H1 (cell line): ENCODE data around the gene PPP1R14C. TPM values are rescaled to one million over a fixed set of nuclear protein-coding genes. Genes with fewer than 3 reads are reported as not detected.

Source experiments
- CTCF ChIA-PET: fragments of 300-600 bp; sonication (Branson Sonifier 250); formaldehyde crosslinking; loops from one replicate; lab custom pipeline; 2021; ENCODE audit not compliant: partially characterized antibody; lab: Charles Lee
- POLR2A ChIA-PET: fragments of 300-600 bp; sonication (Branson Sonifier 250); formaldehyde crosslinking; loops from one replicate; lab custom pipeline; 2021; ENCODE audit warnings: inconsistent platforms; ENCODE audit not compliant: partially characterized antibody; lab: Charles Lee
- DNase-seq, 2 experiments: peaks; one replicate each; pipeline versions ENCODE4 v3.0.0 to v3.0.0-alpha.2; 2010 to 2022; ENCODE audit warnings: low spot score in 2 of 2, low read depth in 1 of 2, mixed read lengths in 1 of 2
- FAIRE-seq: peaks from 2 replicates; lab custom pipeline; 2011; peaks lifted over from hg19 to GRCh38; lab: Jason Lieb, UNC
- H2AFZ ChIP-seq: 2 replicates; pipeline ENCODE4 v1.8.1; 2012; ENCODE audit warnings: low read length, inconsistent platforms
- H2AK5ac ChIP-seq: 2 replicates; pipeline ENCODE4 v1.6.1; 2013; ENCODE audit warnings: low read depth, low read length
- H2BK120ac ChIP-seq: replicated peaks from 2 replicates; pipeline ENCODE3; 2013; ENCODE audit warnings: low read depth, low read length, inconsistent platforms
- H2BK12ac ChIP-seq: 2 replicates; pipeline ENCODE4 v1.6.1; 2013; ENCODE audit warnings: low read depth, low read length
- H2BK15ac ChIP-seq: 2 replicates; pipeline ENCODE4 v1.6.1; 2013; ENCODE audit warnings: low read length
- H2BK20ac ChIP-seq: 2 replicates; pipeline ENCODE4 v1.6.1; 2013; ENCODE audit warnings: low read length
- H2BK5ac ChIP-seq: 2 replicates; pipeline ENCODE4 v1.6.1; 2013; ENCODE audit warnings: low read depth, low read length
- H3K14ac ChIP-seq: 2 replicates; pipeline ENCODE4 v1.6.1; 2013; ENCODE audit warnings: inconsistent platforms; ENCODE audit not compliant: insufficient read length
- H3K18ac ChIP-seq: 2 replicates; pipeline ENCODE4 v1.6.1; 2013; ENCODE audit warnings: low read length; ENCODE audit errors: extremely low read depth
- H3K23ac ChIP-seq: 2 replicates; pipeline ENCODE4 v1.6.1; 2013; ENCODE audit warnings: inconsistent platforms; ENCODE audit not compliant: insufficient read length
- H3K23me2 ChIP-seq: 2 replicates; pipeline ENCODE4 v1.6.1; 2013; ENCODE audit warnings: low read depth, low read length
- H3K27ac ChIP-seq: 2 replicates; pipeline ENCODE4 v1.6.1; 2011; ENCODE audit warnings: low read depth, low read length, inconsistent platforms
- H3K27me3 ChIP-seq, 4 experiments: replicated peaks in 1 of 4; 1 replicate in 1 of 4; 2 replicates in 3 of 4; pipeline versions ENCODE4 v1.6.1 to v1.8.1; 2011 to 2013; ENCODE audit warnings: low read length in 3 of 4, mild to moderate bottlenecking in 3 of 4, inconsistent platforms in 2 of 4, mixed read lengths in 2 of 4, moderate library complexity in 1 of 4; ENCODE audit not compliant: control insufficient read depth in 3 of 4, insufficient read depth in 3 of 4; ENCODE audit errors: extremely low read depth in 1 of 4
- H3K36me3 ChIP-seq, 4 experiments: 2 replicates each; pipeline versions ENCODE4 v1.6.1 to v1.8.1; 2011 to 2013; ENCODE audit warnings: mild to moderate bottlenecking in 4 of 4, low read length in 3 of 4, moderate library complexity in 2 of 4, control low read depth in 1 of 4, inconsistent platforms in 1 of 4; ENCODE audit not compliant: insufficient read depth in 4 of 4, control insufficient read depth in 2 of 4
- H3K4ac ChIP-seq: replicated peaks from 2 replicates; pipeline ENCODE3; 2013; ENCODE audit warnings: low read length, low read depth, mixed read lengths, inconsistent platforms; ENCODE audit not compliant: insufficient read length
- H3K4me1 ChIP-seq, 4 experiments: replicated peaks in 1 of 4; 1 replicate in 1 of 4; 2 replicates in 3 of 4; pipeline versions ENCODE4 v1.6.1 to v1.8.1; 2011 to 2013; ENCODE audit warnings: low read length in 3 of 4, inconsistent platforms in 2 of 4, mixed read lengths in 1 of 4; ENCODE audit not compliant: insufficient read depth in 4 of 4, control insufficient read depth in 3 of 4
- H3K4me2 ChIP-seq, 2 experiments: 2 replicates each; pipeline versions ENCODE4 v1.6.1 to v1.8.1; 2011 to 2013; ENCODE audit warnings: low read depth in 2 of 2, low read length in 2 of 2, control low read depth in 1 of 2, inconsistent platforms in 1 of 2, mild to moderate bottlenecking in 1 of 2; ENCODE audit not compliant: insufficient read depth in 1 of 2
- H3K4me3 ChIP-seq, 4 experiments: fragments of 200-600, 300-600 bp in 1 of 4; sonication (generic), shearing (Covaris generic), sonication (Bioruptor Twin) in 1 of 4; 2 replicates each; pipeline versions ENCODE4 v1.5.1 to v1.8.1; 2011 to 2016; ENCODE audit warnings: low read length in 4 of 4, low read depth in 3 of 4, control low read depth in 2 of 4, inconsistent platforms in 2 of 4, mild to moderate bottlenecking in 2 of 4, mixed read lengths in 1 of 4, moderate library complexity in 1 of 4; ENCODE audit not compliant: insufficient read depth in 2 of 4; ENCODE audit errors: extremely low read depth in 1 of 4
- H3K56ac ChIP-seq: replicated peaks from 2 replicates; pipeline ENCODE3; 2013; ENCODE audit warnings: low read depth, mild to moderate bottlenecking, mixed read lengths, low read length, inconsistent platforms; ENCODE audit not compliant: insufficient read length
- H3K79me1 ChIP-seq: 2 replicates; pipeline ENCODE4 v1.6.1; 2013; ENCODE audit warnings: low read depth, low read length, control low read depth
- H3K79me2 ChIP-seq, 2 experiments: 2 replicates each; pipeline versions ENCODE4 v1.6.1 to v1.8.1; 2012 to 2013; ENCODE audit warnings: low read length in 2 of 2, mild to moderate bottlenecking in 2 of 2, inconsistent platforms in 1 of 2; ENCODE audit not compliant: insufficient read depth in 2 of 2, control insufficient read depth in 1 of 2
- H3K9ac ChIP-seq, 4 experiments: replicated peaks in 1 of 4; 1 replicate in 1 of 4; 2 replicates in 3 of 4; pipeline versions ENCODE4 v1.6.1 to v1.8.1; 2011 to 2013; ENCODE audit warnings: low read depth in 3 of 4, low read length in 3 of 4, control low read depth in 2 of 4, mild to moderate bottlenecking in 2 of 4, moderate library complexity in 2 of 4, inconsistent platforms in 1 of 4; ENCODE audit errors: extremely low read depth in 1 of 4
- H3K9me3 ChIP-seq, 2 experiments: 2 replicates each; pipeline versions ENCODE4 v1.6.1 to v1.8.1; 2012 to 2013; ENCODE audit warnings: mild to moderate bottlenecking in 2 of 2, moderate library complexity in 2 of 2, control low read depth in 1 of 2, inconsistent platforms in 1 of 2, low read depth in 1 of 2, low read length in 1 of 2, mixed read lengths in 1 of 2; ENCODE audit not compliant: insufficient read depth in 2 of 2
- H4K20me1 ChIP-seq, 2 experiments: replicated peaks in 1 of 2; 2 replicates each; pipeline versions ENCODE3 to v1.8.1; 2011 to 2013; ENCODE audit warnings: inconsistent platforms in 2 of 2, low read length in 2 of 2, mild to moderate bottlenecking in 1 of 2; ENCODE audit not compliant: insufficient read depth in 2 of 2, control insufficient read depth in 1 of 2
- H4K5ac ChIP-seq: 2 replicates; pipeline ENCODE4 v1.6.1; 2013; ENCODE audit warnings: low read length, low read depth, mixed read lengths, inconsistent platforms; ENCODE audit not compliant: insufficient read length
- H4K8ac ChIP-seq: 2 replicates; pipeline ENCODE4 v1.8.0; 2013; ENCODE audit warnings: mild to moderate bottlenecking, moderate library complexity, low read length, inconsistent platforms; ENCODE audit not compliant: insufficient read depth; ENCODE audit errors: extremely low read depth
- H4K91ac ChIP-seq: replicated peaks from 2 replicates; pipeline ENCODE3; 2013; ENCODE audit warnings: low read length, mixed read lengths, inconsistent platforms; ENCODE audit not compliant: insufficient read length
- HDAC2 ChIP-seq, 2 experiments: fragments of 300-600 bp in 1 of 2; sonication (generic) in 1 of 2; IDR thresholded peaks; 2 replicates each; pipeline ENCODE4 v1.6.1; 2011 to 2012; ENCODE audit warnings: low read depth in 2 of 2, low read length in 2 of 2, mild to moderate bottlenecking in 2 of 2, moderate library complexity in 2 of 2, borderline replicate concordance in 1 of 2, inconsistent platforms in 1 of 2
- SP2 ChIP-seq: IDR thresholded peaks from 2 replicates; pipeline ENCODE4 v1.6.1; 2012; ENCODE audit warnings: mild to moderate bottlenecking, low read length, inconsistent platforms
- SP4 ChIP-seq: IDR thresholded peaks from 2 replicates; pipeline ENCODE4 v1.6.1; 2012; ENCODE audit warnings: low read length, inconsistent platforms
- polyA plus RNA-seq, 7 experiments: library from polyadenylated mRNA; depleted of rRNA in 3 of 7; stranded (reverse) in 5 of 7; unstranded in 2 of 7; fragments of >200 nt in 5 of 7; fragments of 200-250 nt in 2 of 7; gene quantifications; 1 replicate in 5 of 7; 2 replicates in 1 of 7; 4 replicates in 1 of 7; pipeline versions ENCODE4 v1.2.1 to v1.2.3, GENCODE V29; 2011 to 2013; ENCODE audit warnings: missing spikeins in 2 of 7, mixed read lengths in 2 of 7
- total RNA-seq: library from RNA; stranded (reverse); fragmentation: NEBNext Ultra II Directional; extraction: Animal tissue kit (Norgen Biotek cat#: 25700); gene quantifications from 2 replicates; pipeline ENCODE4 v1.2.1, GENCODE V29; 2021
- TF ChIP-seq, protein P1 (sequence below): IDR thresholded peaks from 2 replicates; pipeline ENCODE4 v1.6.1; 2012; ENCODE audit warnings: low read length, inconsistent platforms

Gene PPP1R14C
- total and polyA plus RNA-seq, 2 of the 8 experiments (the other 6 are each of a cell fraction or from before 2014, with no cell fraction given), result 0.30 to 0.61 TPM

DNA sequence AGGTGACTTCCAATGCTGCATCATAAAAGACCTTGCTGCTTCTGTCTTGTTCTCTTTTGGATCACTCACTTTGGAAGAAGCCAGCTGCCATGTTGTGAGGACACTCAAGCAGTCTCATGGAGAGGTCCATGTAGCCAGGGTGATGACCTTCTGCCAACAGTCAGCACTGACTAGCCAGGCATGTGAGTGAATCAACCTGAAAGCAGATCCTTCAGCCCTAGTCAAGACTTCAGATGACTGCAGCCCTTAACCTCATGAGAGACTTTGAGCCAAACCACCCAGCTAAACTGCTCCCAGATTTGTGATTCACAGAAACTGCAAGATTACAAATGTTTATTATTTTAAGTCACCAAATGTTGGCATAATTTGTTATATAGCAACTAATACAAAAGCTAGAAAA lies 140.0 kb downstream of the PPP1R14C start:
- Histone ChIP-seq H3K4me1 (no peaks in the 10 kb centered on the region), H4K8ac (no peak overlapping the region), H4K5ac (no peak overlapping the region), H3K14ac (no peak overlapping the region), H2AFZ (no peak overlapping the region), H2BK20ac (no peak overlapping the region), H3K9me3 (peaks cover 0 to 4% of the 10 kb centered on the region in 2 experiments; a peak in 1 of 4 replicates), H3K4ac (no peak overlapping the region), H3K79me2 (no peaks in the 10 kb centered on the region), H3K27me3 (no peaks in the 10 kb centered on the region), H2BK12ac (no peak overlapping the region), H3K27ac (no peak overlapping the region), H3K4me2 (no peak overlapping the region), H2BK15ac (no peak overlapping the region), H2AK5ac (no peak overlapping the region), H3K23ac (no peak overlapping the region), H4K20me1 (no peaks in the 10 kb centered on the region), H3K4me3 (no peak overlapping the region), H3K36me3 (no peaks in the 10 kb centered on the region), H4K91ac (no peak overlapping the region), H3K18ac (no peak overlapping the region), H2BK120ac (no peak overlapping the region), H2BK5ac (no peak overlapping the region), H3K56ac (no peak overlapping the region), H3K23me2 (no peaks in the 10 kb centered on the region; the same call in 1 of the 2 replicates), H3K9ac (no peak overlapping the region), H3K79me1 (no peaks in the 10 kb centered on the region)
- TF ChIP-seq SP4 (no peak), HDAC2 (IDR thresholded peaks at IDR 0.05; ENCODE audit: borderline replicate concordance in 1 of 2, low read depth in 2 of 2, low read length in 2 of 2) (no peak), SP2 (no peak)
- TF ChIP-seq, protein P1, sequence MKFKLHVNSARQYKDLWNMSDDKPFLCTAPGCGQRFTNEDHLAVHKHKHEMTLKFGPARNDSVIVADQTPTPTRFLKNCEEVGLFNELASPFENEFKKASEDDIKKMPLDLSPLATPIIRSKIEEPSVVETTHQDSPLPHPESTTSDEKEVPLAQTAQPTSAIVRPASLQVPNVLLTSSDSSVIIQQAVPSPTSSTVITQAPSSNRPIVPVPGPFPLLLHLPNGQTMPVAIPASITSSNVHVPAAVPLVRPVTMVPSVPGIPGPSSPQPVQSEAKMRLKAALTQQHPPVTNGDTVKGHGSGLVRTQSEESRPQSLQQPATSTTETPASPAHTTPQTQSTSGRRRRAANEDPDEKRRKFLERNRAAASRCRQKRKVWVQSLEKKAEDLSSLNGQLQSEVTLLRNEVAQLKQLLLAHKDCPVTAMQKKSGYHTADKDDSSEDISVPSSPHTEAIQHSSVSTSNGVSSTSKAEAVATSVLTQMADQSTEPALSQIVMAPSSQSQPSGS, result no peak
- ChIA-PET CTCF (interaction anchor here (0.8 to 1.6 kb wide), 2 partner anchors 67 to 101 kb away, joined by 3 read pairs; no protein-coding TSS in a partner anchor), POLR2A (no interaction called here)
- no peak for DNase-seq
- no peak for FAIRE-seq
